GM23338 (cell line): ENCODE data around the gene SPRR1B. TPM values are rescaled to one million over a fixed set of nuclear protein-coding genes. Genes with fewer than 3 reads are reported as not detected.

Experiments
- ATAC-seq: fragments of 200-7000 bp; cut with Tn5 transposase; 3 replicates; pipeline ENCODE4 v1.9.1; 2020
- DNase-seq: peaks from one replicate; pipeline ENCODE4 v3.0.0-alpha.2; 2015; ENCODE audit warnings: low spot score
- H2AFZ ChIP-seq: fragments of 200-600 bp; sonication (generic); 2 replicates; pipeline ENCODE4 v1.8.0; 2016; ENCODE audit warnings: antibody characterized with exemption, mild to moderate bottlenecking, moderate library complexity
- H3F3A ChIP-seq: fragments of 200-600 bp; sonication (generic); replicated peaks from 2 replicates; pipeline ENCODE4 v1.8.0; 2017; ENCODE audit warnings: antibody characterized with exemption, mixed run types, low read depth
- H3K27ac ChIP-seq: fragments of 200-600 bp; sonication (generic); 2 replicates; pipeline ENCODE4 v1.6.1; 2016; ENCODE audit warnings: low read depth
- H3K27me3 ChIP-seq: fragments of 200-600 bp; sonication (generic); 2 replicates; pipeline ENCODE4 v1.8.0; 2016; ENCODE audit warnings: mild to moderate bottlenecking, mixed run types, moderate library complexity; ENCODE audit not compliant: insufficient read depth
- H3K36me3 ChIP-seq: fragments of 200-600 bp; sonication (generic); 2 replicates; pipeline ENCODE4 v1.8.0; 2016; ENCODE audit warnings: mild to moderate bottlenecking; ENCODE audit not compliant: insufficient read depth
- H3K4me1 ChIP-seq: fragments of 200-600 bp; sonication (generic); 2 replicates; pipeline ENCODE4 v1.8.0; 2016; ENCODE audit warnings: mild to moderate bottlenecking, moderate library complexity; ENCODE audit not compliant: insufficient read depth
- H3K4me2 ChIP-seq: fragments of 200-600 bp; sonication (generic); 2 replicates; pipeline ENCODE4 v1.7.1; 2017; ENCODE audit warnings: mixed run types
- H3K4me3 ChIP-seq: fragments of 200-600 bp; sonication (generic); 2 replicates; pipeline ENCODE4 v1.6.1; 2016; ENCODE audit warnings: mixed run types
- H3K79me2 ChIP-seq: fragments of 200-600 bp; sonication (generic); replicated peaks from 2 replicates; pipeline ENCODE4 v1.8.0; 2017; ENCODE audit warnings: mild to moderate bottlenecking; ENCODE audit not compliant: insufficient read depth
- H3K9me2 ChIP-seq: fragments of 200-600 bp; sonication (generic); 2 replicates; pipeline ENCODE4 v1.8.0; 2017; ENCODE audit not compliant: insufficient read depth
- H4K20me1 ChIP-seq: fragments of 200-600 bp; sonication (generic); replicated peaks from 2 replicates; pipeline ENCODE4 v1.8.0; 2017; ENCODE audit warnings: mild to moderate bottlenecking; ENCODE audit not compliant: insufficient read depth
- H3K27ac Mint-ChIP-seq: 2 replicates; pipeline ENCODE4 v1.8.0; 2020; ENCODE audit warnings: inconsistent platforms, mild to moderate bottlenecking, moderate library complexity, mixed read lengths
- H3K27me3 Mint-ChIP-seq: 3 replicates; pipeline ENCODE4 v1.8.0; 2022; ENCODE audit warnings: low read depth, mild to moderate bottlenecking, moderate library complexity, mixed read lengths, inconsistent platforms; ENCODE audit not compliant: insufficient read depth, poor library complexity
- H3K36me3 Mint-ChIP-seq: 3 replicates; pipeline ENCODE4 v1.8.0; 2021; ENCODE audit warnings: low read depth, mild to moderate bottlenecking, inconsistent platforms, moderate library complexity, mixed read lengths
- H3K4me1 Mint-ChIP-seq: 3 replicates; pipeline ENCODE4 v1.8.0; 2020; ENCODE audit warnings: mild to moderate bottlenecking, inconsistent platforms, mixed read lengths
- H3K4me3 Mint-ChIP-seq: 3 replicates; pipeline ENCODE4 v1.8.0; 2021; ENCODE audit warnings: moderate library complexity, mild to moderate bottlenecking, inconsistent platforms, mixed read lengths
- H3K9me3 Mint-ChIP-seq: 3 replicates; pipeline ENCODE4 v1.8.0; 2020; ENCODE audit warnings: moderate library complexity, mild to moderate bottlenecking, inconsistent platforms, mixed read lengths
- CREB1 ChIP-seq: fragments of 250-450 bp; sonication (Bioruptor Pico); IDR thresholded peaks from 2 replicates; pipeline ENCODE4 v1.5.0; 2020; ENCODE audit warnings: low read depth, mild to moderate bottlenecking, moderate library complexity
- CTCF ChIP-seq, 2 experiments: fragments of 200-600 bp in 1 of 2; sonication (generic) in 1 of 2; conservative IDR thresholded peaks; 2 replicates each; pipeline versions ENCODE4 v1.5.1 to v1.6.1; 2016 to 2017; ENCODE audit warnings: antibody characterized with exemption in 2 of 2, low read depth in 2 of 2, mild to moderate bottlenecking in 2 of 2, moderate library complexity in 1 of 2
- ETS1 ChIP-seq: IDR thresholded peaks from 2 replicates; pipeline ENCODE4 v1.6.1; 2016; ENCODE audit warnings: antibody characterized with exemption
- EZH2 ChIP-seq: fragments of 200-600 bp; sonication (generic); IDR thresholded peaks from one replicate; pipeline ENCODE4 v1.8.0; 2017; ENCODE audit warnings: antibody characterized with exemption, mild to moderate bottlenecking, low read depth; ENCODE audit not compliant: unreplicated experiment
- EZH2phosphoT487 ChIP-seq: fragments of 200-600 bp; sonication (generic); IDR thresholded peaks from one replicate; pipeline ENCODE4 v1.8.1; 2018; ENCODE audit warnings: antibody characterized with exemption; ENCODE audit not compliant: unreplicated experiment
- JUNB ChIP-seq: IDR thresholded peaks from one replicate; pipeline ENCODE4 v1.6.1; 2016; ENCODE audit warnings: antibody characterized with exemption; ENCODE audit not compliant: unreplicated experiment
- NANOG ChIP-seq: IDR thresholded peaks from 2 replicates; pipeline ENCODE4 v1.6.1; 2016; ENCODE audit warnings: antibody characterized with exemption, borderline replicate concordance
- POLR2AphosphoS5 ChIP-seq: IDR thresholded peaks from 2 replicates; pipeline ENCODE4 v1.6.1; 2016; ENCODE audit warnings: antibody characterized with exemption, low read depth
- REST ChIP-seq: IDR thresholded peaks from one replicate; pipeline ENCODE4 v1.6.1; 2018; ENCODE audit warnings: antibody characterized with exemption; ENCODE audit not compliant: unreplicated experiment
- STAT1 ChIP-seq: IDR thresholded peaks from one replicate; pipeline ENCODE4 v1.6.1; 2016; ENCODE audit warnings: antibody characterized with exemption; ENCODE audit not compliant: unreplicated experiment
- ZNF114 ChIP-seq: fragments of 250-450 bp; sonication (Bioruptor Pico); IDR thresholded peaks from 2 replicates; pipeline ENCODE4 v1.5.0; 2020; ENCODE audit warnings: mild to moderate bottlenecking, moderate library complexity
- ZNF331 ChIP-seq: fragments of 250-450 bp; sonication (Bioruptor Pico); IDR thresholded peaks from 2 replicates; pipeline ENCODE4 v1.5.0; 2020; ENCODE audit warnings: low read depth, mild to moderate bottlenecking, moderate library complexity
- ZNF462 ChIP-seq: fragments of 250-450 bp; sonication (Bioruptor Pico); IDR thresholded peaks from 2 replicates; pipeline ENCODE4 v1.5.0; 2020; ENCODE audit warnings: mild to moderate bottlenecking, moderate library complexity
- polyA plus RNA-seq: library from polyadenylated mRNA; unstranded; fragments of >200 nt; fragmentation: Nextera tagmentation; extraction: Ambion mirVana; gene quantifications from 2 replicates; pipeline ENCODE4 v1.2.1, GENCODE V29; 2016
- total RNA-seq: library from RNA; depleted of rRNA; stranded (reverse); fragments of >200 nt; shearing (Covaris generic); gene quantifications from 2 replicates; pipeline ENCODE4 v1.2.3, GENCODE V29; 2014

SPRR1B gene
- total and polyA plus RNA-seq, 2 experiments from 2014 or later: not detected

GRCh38 chr1:153028766-153029165, 2.2 kb upstream of the SPRR1B start:
- H3K36me3 Mint-ChIP-seq: no peaks in the 10 kb centered on the region
- no peak overlapping the region for H3K4me3 Mint-ChIP-seq
- TF ChIP-seq POLR2AphosphoS5: no peak
- TF ChIP-seq EZH2: no peak
- no peak for TF ChIP-seq STAT1
- TF ChIP-seq CREB1 (CRISPR knock-in tag): no peak
- no peak for TF ChIP-seq ZNF331
- TF ChIP-seq ETS1: no peak
- no peak for TF ChIP-seq ZNF114 (CRISPR knock-in tag)
- TF ChIP-seq REST: no peak
- TF ChIP-seq CTCF (conservative IDR thresholded peaks at IDR 0.05; ENCODE audit: low read depth in 2 of 2): no peak
- TF ChIP-seq EZH2phosphoT487: no peak
- no peak for TF ChIP-seq ZNF462
- TF ChIP-seq JUNB: no peak
- TF ChIP-seq NANOG: no peak
- Histone ChIP-seq H3K9me2 (peaks cover 5% of the 10 kb centered on the region; the same call in 1 of the 2 replicates), H3K4me2 (no peak overlapping the region), H3K27ac (no peak overlapping the region), H3K4me3 (no peak overlapping the region), H3K79me2 (no peaks in the 10 kb centered on the region), H2AFZ (no peak overlapping the region), H3K27me3 (no peaks in the 10 kb centered on the region), H3K4me1 (peaks cover 4% of the 10 kb centered on the region; the same call in 1 of the 2 replicates), H4K20me1 (no peaks in the 10 kb centered on the region), H3K36me3 (no peaks in the 10 kb centered on the region), H3F3A (no peaks in the 10 kb centered on the region)
- DNase-seq (no peak), ATAC-seq (no peak)
- peaks cover 1% of the 10 kb centered on the region for H3K27me3 Mint-ChIP-seq
- peaks cover 11% of the 10 kb centered on the region; the same call in 2 of the 3 replicates for H3K4me1 Mint-ChIP-seq
- peaks cover 3% of the 10 kb centered on the region; the same call in 1 of the 3 replicates for H3K9me3 Mint-ChIP-seq
- no peak overlapping the region for H3K27ac Mint-ChIP-seq
